Measurements from ENCODE around the gene SKIC8.
A peak's percentile ranks its signal among the peaks of the same experiment; 100 is the strongest.

DNA sequence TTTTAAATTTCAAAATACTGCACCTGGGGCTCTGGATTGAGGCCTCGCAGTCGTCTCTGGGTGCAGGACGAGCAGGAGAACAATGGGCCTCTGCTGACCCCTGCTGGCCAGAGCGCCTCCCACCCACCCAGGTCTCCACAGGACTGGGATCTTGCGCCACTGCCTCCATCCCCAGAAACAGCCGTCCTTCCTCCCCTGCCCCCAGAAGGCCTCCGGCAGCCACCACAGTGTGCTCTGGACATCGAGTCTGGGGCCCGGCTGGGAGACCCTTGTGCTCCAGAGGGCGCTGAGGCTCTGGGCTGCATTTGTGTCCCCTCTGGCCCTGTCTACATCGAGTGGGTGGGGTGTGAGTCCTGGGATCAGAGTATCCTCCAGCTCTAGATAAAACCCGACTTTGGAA, 58.4 kb downstream of the SKIC8 start:
- TF ChIP-seq, protein P1, sequence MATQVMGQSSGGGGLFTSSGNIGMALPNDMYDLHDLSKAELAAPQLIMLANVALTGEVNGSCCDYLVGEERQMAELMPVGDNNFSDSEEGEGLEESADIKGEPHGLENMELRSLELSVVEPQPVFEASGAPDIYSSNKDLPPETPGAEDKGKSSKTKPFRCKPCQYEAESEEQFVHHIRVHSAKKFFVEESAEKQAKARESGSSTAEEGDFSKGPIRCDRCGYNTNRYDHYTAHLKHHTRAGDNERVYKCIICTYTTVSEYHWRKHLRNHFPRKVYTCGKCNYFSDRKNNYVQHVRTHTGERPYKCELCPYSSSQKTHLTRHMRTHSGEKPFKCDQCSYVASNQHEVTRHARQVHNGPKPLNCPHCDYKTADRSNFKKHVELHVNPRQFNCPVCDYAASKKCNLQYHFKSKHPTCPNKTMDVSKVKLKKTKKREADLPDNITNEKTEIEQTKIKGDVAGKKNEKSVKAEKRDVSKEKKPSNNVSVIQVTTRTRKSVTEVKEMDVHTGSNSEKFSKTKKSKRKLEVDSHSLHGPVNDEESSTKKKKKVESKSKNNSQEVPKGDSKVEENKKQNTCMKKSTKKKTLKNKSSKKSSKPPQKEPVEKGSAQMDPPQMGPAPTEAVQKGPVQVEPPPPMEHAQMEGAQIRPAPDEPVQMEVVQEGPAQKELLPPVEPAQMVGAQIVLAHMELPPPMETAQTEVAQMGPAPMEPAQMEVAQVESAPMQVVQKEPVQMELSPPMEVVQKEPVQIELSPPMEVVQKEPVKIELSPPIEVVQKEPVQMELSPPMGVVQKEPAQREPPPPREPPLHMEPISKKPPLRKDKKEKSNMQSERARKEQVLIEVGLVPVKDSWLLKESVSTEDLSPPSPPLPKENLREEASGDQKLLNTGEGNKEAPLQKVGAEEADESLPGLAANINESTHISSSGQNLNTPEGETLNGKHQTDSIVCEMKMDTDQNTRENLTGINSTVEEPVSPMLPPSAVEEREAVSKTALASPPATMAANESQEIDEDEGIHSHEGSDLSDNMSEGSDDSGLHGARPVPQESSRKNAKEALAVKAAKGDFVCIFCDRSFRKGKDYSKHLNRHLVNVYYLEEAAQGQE (IDR thresholded peaks at IDR 0.05; ENCODE audit: low read depth), result no peak
- no peak for TF ChIP-seq EP300 (IDR thresholded peaks at IDR 0.05; ENCODE audit: borderline replicate concordance)
- no peak for TF ChIP-seq YY1 (IDR thresholded peaks at IDR 0.05; ENCODE audit: low read depth)
- TF ChIP-seq RAD21 (IDR thresholded peaks at IDR 0.05; ENCODE audit: low read depth), result peak; percentile 96
- no peak for TF ChIP-seq EGR1 (IDR thresholded peaks at IDR 0.05)
- no peak for TF ChIP-seq MAX (IDR thresholded peaks at IDR 0.05)
- peak; percentile 53 for TF ChIP-seq CEBPB (IDR thresholded peaks at IDR 0.05)
- no peak; the same call in 1 of the 2 replicates for TF ChIP-seq NFIC (IDR thresholded peaks at IDR 0.05)
- no peak for TF ChIP-seq TCF12 (IDR thresholded peaks at IDR 0.05; ENCODE audit: low read depth)
- no peak for TF ChIP-seq ZBTB7A (IDR thresholded peaks at IDR 0.05; ENCODE audit: low read depth)
- TF ChIP-seq USF1 (IDR thresholded peaks at IDR 0.05), result no peak
- no peak for TF ChIP-seq TAF1 (IDR thresholded peaks at IDR 0.05; ENCODE audit: low read depth)
- TF ChIP-seq CREB1 (IDR thresholded peaks at IDR 0.05; ENCODE audit: low read depth), result no peak
- no peak for TF ChIP-seq TEAD4 (IDR thresholded peaks at IDR 0.05)

Measured in Ishikawa (cell line).